CD4-positive, CD25-positive, alpha-beta regulatory T cell (primary cell): ENCODE measurements around the gene DIAPH2. TPM values are rescaled to one million over a fixed set of nuclear protein-coding genes. Genes with fewer than 3 reads are reported as not detected.

Source experiments
- ATAC-seq, 2 donors: fragments of 150-1000 bp; cut with Tn5 transposase; one replicate each; pipeline ENCODE4 v1.10.0; 2021; ENCODE audit warnings: low read depth in 2 of 2, moderate number of reproducible peaks in 2 of 2, moderate library complexity in 1 of 2
- DNase-seq, 3 donors: peaks; one replicate each; pipeline versions ENCODE4 v3.0.0 to v3.0.0-alpha.2; 2012 to 2022; ENCODE audit warnings: mixed read lengths in 1 of 3
- H3K27ac ChIP-seq: one replicate; pipeline ENCODE4 v1.7.0; 2013; ENCODE audit warnings: mild to moderate bottlenecking, low read length; ENCODE audit not compliant: insufficient read depth, poor library complexity, severe bottlenecking
- H3K27me3 ChIP-seq: one replicate; pipeline ENCODE4 v1.7.0; 2013; ENCODE audit warnings: low read length; ENCODE audit not compliant: control insufficient read depth, insufficient read depth
- H3K36me3 ChIP-seq: one replicate; pipeline ENCODE4 v1.7.0; 2013; ENCODE audit warnings: mild to moderate bottlenecking, low read length, moderate library complexity; ENCODE audit not compliant: control insufficient read depth, insufficient read depth
- H3K4me1 ChIP-seq: 2 replicates; pipeline ENCODE4 v1.7.0; 2013; ENCODE audit warnings: mild to moderate bottlenecking, low read length; ENCODE audit not compliant: insufficient read depth, control insufficient read depth, poor library complexity, severe bottlenecking
- H3K4me3 ChIP-seq: one replicate; pipeline ENCODE4 v1.7.0; 2013; ENCODE audit warnings: low read depth, mild to moderate bottlenecking, low read length, moderate library complexity
- H3K9me3 ChIP-seq, 2 experiments: 1 replicate in 1 of 2; 2 replicates in 1 of 2; pipeline ENCODE4 v1.7.0; 2013; ENCODE audit warnings: low read length in 2 of 2, mild to moderate bottlenecking in 1 of 2, moderate library complexity in 1 of 2; ENCODE audit not compliant: control insufficient read depth in 2 of 2
- H3K27ac Mint-ChIP-seq, 3 donors: one replicate each; pipeline ENCODE4 v1.8.0; 2020 to 2022; ENCODE audit warnings: mild to moderate bottlenecking in 3 of 3, mixed read lengths in 3 of 3, moderate library complexity in 2 of 3
- H3K27me3 Mint-ChIP-seq: one replicate; pipeline ENCODE4 v1.8.0; 2022; ENCODE audit warnings: mild to moderate bottlenecking, mixed read lengths
- H3K36me3 Mint-ChIP-seq: one replicate; pipeline ENCODE4 v1.8.0; 2020; ENCODE audit warnings: mixed read lengths
- H3K4me1 Mint-ChIP-seq, 4 donors: one replicate each; pipeline ENCODE4 v1.8.0; 2020 to 2022; ENCODE audit warnings: mixed read lengths in 4 of 4, mild to moderate bottlenecking in 1 of 4
- H3K4me3 Mint-ChIP-seq, 4 donors: one replicate each; pipeline ENCODE4 v1.8.0; 2020 to 2022; ENCODE audit warnings: mild to moderate bottlenecking in 4 of 4, mixed read lengths in 4 of 4, moderate library complexity in 3 of 4
- H3K9me3 Mint-ChIP-seq, 7 donors: one replicate each; pipeline ENCODE4 v1.8.0; 2020 to 2022; ENCODE audit warnings: mixed read lengths in 7 of 7, mild to moderate bottlenecking in 3 of 7, moderate library complexity in 2 of 7
- polyA plus RNA-seq, 4 donors: library from polyadenylated mRNA; unstranded; fragments of 300-500 nt; fragmentation: Illumina TruSeq; gene quantifications; one replicate each; pipeline ENCODE4 v1.2.3, GENCODE V29; 2021
- total RNA-seq: library from RNA; stranded (reverse); gene quantifications from one replicate; pipeline ENCODE4 v1.2.3, GENCODE V29; 2022

DIAPH2 gene
- total and polyA plus RNA-seq, 5 donors from 2014 or later, result 6.3 to 17.0 (median 6.6) TPM

GRCh38 chrX:97102938-97103337, 418.3 kb downstream of the DIAPH2 start:
- Mint-ChIP-seq H3K36me3 (no peaks in the 10 kb centered on the region), H3K4me1 (no peaks in the 10 kb centered on the region)
- ATAC-seq, result no peak

GRCh38 chrX:97109730-97110129, 425.1 kb downstream of the DIAPH2 start:
- Histone ChIP-seq H3K4me1 (no peaks in the 10 kb centered on the region), H3K36me3 (no peaks in the 10 kb centered on the region), H3K4me3 (no peak overlapping the region), H3K27ac (no peak overlapping the region), H3K9me3 (no peaks in the 10 kb centered on the region), H3K27me3 (no peaks in the 10 kb centered on the region)
- H3K4me3 Mint-ChIP-seq, result no peak overlapping the region
- no peaks in the 10 kb centered on the region for H3K27me3 Mint-ChIP-seq
- H3K36me3 Mint-ChIP-seq, result no peaks in the 10 kb centered on the region
- ATAC-seq (no peak), DNase-seq (no peak)
- H3K9me3 Mint-ChIP-seq, result no peaks in the 10 kb centered on the region
- H3K4me1 Mint-ChIP-seq, result peaks cover 0 to 2% (median 0%) of the 10 kb centered on the region in 4 donors
- H3K27ac Mint-ChIP-seq, result no peak overlapping the region

More at GRCh38 chrX:97102938-97103337, 418.3 kb downstream of the DIAPH2 start:
- Histone ChIP-seq H3K4me3 (no peak overlapping the region), H3K4me1 (no peaks in the 10 kb centered on the region), H3K36me3 (no peaks in the 10 kb centered on the region), H3K9me3 (no peaks in the 10 kb centered on the region), H3K27me3 (no peaks in the 10 kb centered on the region), H3K27ac (no peak overlapping the region)
- DNase-seq, result no peak
- no peak overlapping the region for H3K27ac Mint-ChIP-seq
- H3K27me3 Mint-ChIP-seq, result no peaks in the 10 kb centered on the region
- H3K4me3 Mint-ChIP-seq, result no peak overlapping the region
- peaks cover 0 to 3% (median 0%) of the 10 kb centered on the region in 7 donors for H3K9me3 Mint-ChIP-seq

GRCh38 chrX:97117572-97117971, 432.9 kb downstream of the DIAPH2 start:
- H3K9me3 Mint-ChIP-seq, result no peaks in the 10 kb centered on the region
- ATAC-seq (no peak), DNase-seq (no peak)
- H3K27ac Mint-ChIP-seq, result no peak overlapping the region
- Histone ChIP-seq H3K27me3 (no peaks in the 10 kb centered on the region), H3K9me3 (no peaks in the 10 kb centered on the region), H3K36me3 (no peaks in the 10 kb centered on the region), H3K27ac (no peak overlapping the region), H3K4me1 (no peaks in the 10 kb centered on the region), H3K4me3 (no peak overlapping the region)
- H3K4me1 Mint-ChIP-seq, result peaks cover 0 to 11% (median 3%) of the 10 kb centered on the region in 4 donors
- H3K36me3 Mint-ChIP-seq, result peaks cover 5% of the 10 kb centered on the region
- no peak overlapping the region for H3K4me3 Mint-ChIP-seq
- no peaks in the 10 kb centered on the region for H3K27me3 Mint-ChIP-seq

- Mint-ChIP-seq H3K36me3 (peaks cover 5% of the 10 kb centered on the region), H3K4me1 (peaks cover 0 to 11% (median 3%) of the 10 kb centered on the region in 4 donors), H3K27ac (no peak overlapping the region), H3K4me3 (no peak overlapping the region), H3K9me3 (no peaks in the 10 kb centered on the region), H3K27me3 (no peaks in the 10 kb centered on the region)
- H3K36me3 ChIP-seq, result no peaks in the 10 kb centered on the region
- H3K27ac ChIP-seq, result no peak overlapping the region
- no peak for ATAC-seq
- DNase-seq, result no peak
- H3K27me3 ChIP-seq, result no peaks in the 10 kb centered on the region
- H3K9me3 ChIP-seq, result no peaks in the 10 kb centered on the region
- no peak overlapping the region for H3K4me3 ChIP-seq
- H3K4me1 ChIP-seq, result no peaks in the 10 kb centered on the region
Measured at GRCh38 chrX:97119474-97120109, 434.9 kb downstream of the DIAPH2 start.

- no peaks in the 10 kb centered on the region for H3K27me3 ChIP-seq
- no peaks in the 10 kb centered on the region for H3K9me3 ChIP-seq
- H3K9me3 Mint-ChIP-seq, result peaks cover 0 to 2% (median 0%) of the 10 kb centered on the region in 7 donors
- H3K27me3 Mint-ChIP-seq, result no peaks in the 10 kb centered on the region
- DNase-seq, result no peak
- no peaks in the 10 kb centered on the region for H3K4me1 ChIP-seq
- H3K4me3 ChIP-seq, result no peak overlapping the region
- H3K36me3 ChIP-seq, result no peaks in the 10 kb centered on the region
- H3K27ac ChIP-seq, result no peak overlapping the region
- no peak overlapping the region for H3K27ac Mint-ChIP-seq
- no peak overlapping the region for H3K4me3 Mint-ChIP-seq
- no peak for ATAC-seq
- H3K36me3 Mint-ChIP-seq, result peaks cover 4% of the 10 kb centered on the region
- H3K4me1 Mint-ChIP-seq, result peaks cover 0 to 5% (median 2%) of the 10 kb centered on the region in 4 donors
Measured at GRCh38 chrX:97123001-97123400, 438.4 kb downstream of the DIAPH2 start.

- Mint-ChIP-seq H3K27ac (no peak overlapping the region), H3K27me3 (no peaks in the 10 kb centered on the region), H3K4me1 (peaks cover 0 to 2% (median 0%) of the 10 kb centered on the region in 4 donors), H3K4me3 (no peak overlapping the region), H3K9me3 (peaks cover 0 to 2% (median 0%) of the 10 kb centered on the region in 7 donors), H3K36me3 (peaks cover 4% of the 10 kb centered on the region)
- no peaks in the 10 kb centered on the region for H3K27me3 ChIP-seq
- H3K36me3 ChIP-seq, result no peaks in the 10 kb centered on the region
- ATAC-seq, result no peak
- no peaks in the 10 kb centered on the region for H3K9me3 ChIP-seq
- no peak for DNase-seq
- no peak overlapping the region for H3K4me3 ChIP-seq
- H3K4me1 ChIP-seq, result no peaks in the 10 kb centered on the region
- no peak overlapping the region for H3K27ac ChIP-seq
Measured at GRCh38 chrX:97126020-97126419, 441.4 kb downstream of the DIAPH2 start.

GRCh38 chrX:97132664-97133415, 448.2 kb downstream of the DIAPH2 start:
- H3K36me3 ChIP-seq, result no peaks in the 10 kb centered on the region
- H3K27me3 ChIP-seq, result no peaks in the 10 kb centered on the region
- Mint-ChIP-seq H3K27ac (no peak overlapping the region), H3K4me1 (no peaks in the 10 kb centered on the region), H3K9me3 (no peaks in the 10 kb centered on the region), H3K4me3 (no peak overlapping the region), H3K36me3 (no peaks in the 10 kb centered on the region), H3K27me3 (no peaks in the 10 kb centered on the region)
- no peak for ATAC-seq
- H3K4me1 ChIP-seq, result no peaks in the 10 kb centered on the region
- no peak for DNase-seq
- no peak overlapping the region for H3K4me3 ChIP-seq
- no peaks in the 10 kb centered on the region for H3K9me3 ChIP-seq
- H3K27ac ChIP-seq, result no peak overlapping the region

GRCh38 chrX:97145934-97146333, 461.3 kb downstream of the DIAPH2 start:
- no peak overlapping the region for H3K27ac Mint-ChIP-seq
- Histone ChIP-seq H3K27ac (no peak overlapping the region), H3K36me3 (no peaks in the 10 kb centered on the region), H3K4me3 (no peak overlapping the region), H3K27me3 (no peaks in the 10 kb centered on the region), H3K9me3 (no peaks in the 10 kb centered on the region), H3K4me1 (no peaks in the 10 kb centered on the region)
- H3K4me3 Mint-ChIP-seq, result no peak overlapping the region
- no peaks in the 10 kb centered on the region for H3K9me3 Mint-ChIP-seq
- peaks cover 0 to 2% (median 0%) of the 10 kb centered on the region in 4 donors for H3K4me1 Mint-ChIP-seq
- DNase-seq, result no peak
- peaks cover 5% of the 10 kb centered on the region for H3K36me3 Mint-ChIP-seq
- H3K27me3 Mint-ChIP-seq, result no peaks in the 10 kb centered on the region
- no peak for ATAC-seq
